Medulla oblongata (tissue), 1 donor: Measurements from ENCODE around the gene C9orf72.
A peak's percentile ranks its signal among the peaks of the same experiment; 100 is the strongest.

ENCODE experiments used
- DNase-seq: peaks from one replicate; pipeline ENCODE4 v3.0.0-alpha.2; 2015; ENCODE audit errors: extremely low spot score

Gene C9orf72

DNA sequence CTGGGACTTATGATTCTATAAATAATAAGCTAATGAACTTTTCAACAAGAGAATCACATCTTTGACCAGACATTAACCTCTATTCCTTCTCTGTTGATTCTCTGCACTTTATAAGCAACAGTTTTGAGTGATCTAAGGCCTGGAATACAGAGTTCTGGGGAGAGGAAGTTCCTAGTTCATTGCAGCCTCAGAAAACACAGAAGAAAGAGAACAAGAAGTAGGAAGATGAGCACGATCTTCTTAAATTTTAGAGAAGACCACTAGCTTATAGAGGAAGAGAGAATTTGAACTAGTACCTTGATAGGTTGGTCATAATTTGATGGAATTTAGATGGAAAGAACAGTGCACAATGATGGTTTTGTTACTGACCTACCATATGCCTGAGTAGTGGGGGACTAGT lies 8.5 kb upstream of the C9orf72 start:
- no peak for DNase-seq

DNA sequence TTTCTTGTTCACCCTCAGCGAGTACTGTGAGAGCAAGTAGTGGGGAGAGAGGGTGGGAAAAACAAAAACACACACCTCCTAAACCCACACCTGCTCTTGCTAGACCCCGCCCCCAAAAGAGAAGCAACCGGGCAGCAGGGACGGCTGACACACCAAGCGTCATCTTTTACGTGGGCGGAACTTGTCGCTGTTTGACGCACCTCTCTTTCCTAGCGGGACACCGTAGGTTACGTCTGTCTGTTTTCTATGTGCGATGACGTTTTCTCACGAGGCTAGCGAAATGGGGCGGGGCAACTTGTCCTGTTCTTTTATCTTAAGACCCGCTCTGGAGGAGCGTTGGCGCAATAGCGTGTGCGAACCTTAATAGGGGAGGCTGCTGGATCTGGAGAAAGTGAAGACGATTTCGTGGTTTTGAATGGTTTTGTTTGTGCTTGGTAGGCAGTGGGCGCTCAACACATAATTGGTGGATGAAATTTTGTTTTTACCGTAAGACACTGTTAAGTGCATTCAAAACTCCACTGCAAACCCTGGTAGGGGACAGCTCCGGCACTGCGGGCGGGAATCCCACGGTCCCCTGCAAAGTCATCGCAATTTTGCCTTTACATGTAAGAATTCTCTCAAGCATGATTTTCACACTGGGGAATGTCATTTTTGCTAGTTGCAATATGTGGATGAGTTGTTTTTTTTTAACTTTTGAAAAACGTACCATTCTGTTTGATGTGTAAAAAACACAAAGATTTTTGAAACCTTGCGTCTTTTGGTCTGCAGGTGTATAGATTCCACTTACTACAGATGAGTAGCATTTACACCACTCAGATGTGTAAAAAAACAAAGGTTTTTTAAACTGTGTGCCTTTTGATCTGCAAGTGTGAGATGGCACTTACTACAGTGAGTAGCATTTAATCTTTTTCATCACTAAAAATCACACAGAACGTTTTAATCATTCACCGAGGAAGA lies 631 bp upstream of the C9orf72 start:
- DNase-seq, result peak; percentile 99

DNA sequence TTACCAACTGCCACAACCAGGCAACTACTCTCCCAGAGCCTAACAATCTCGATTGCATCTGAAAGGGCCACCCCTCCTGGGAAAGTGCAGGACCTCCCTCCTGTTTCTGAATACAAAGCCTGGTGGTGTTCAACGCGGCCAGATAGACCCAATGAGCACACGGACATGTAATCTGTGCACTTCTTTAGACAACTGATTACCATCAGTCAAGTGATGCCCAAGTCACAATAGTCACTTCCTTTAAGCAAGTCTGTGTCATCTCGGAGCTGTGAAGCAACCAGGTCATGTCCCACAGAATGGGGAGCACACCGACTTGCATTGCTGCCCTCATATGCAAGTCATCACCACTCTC lies 739 bp downstream of the C9orf72 start:
- peak; percentile 84 for DNase-seq

DNA sequence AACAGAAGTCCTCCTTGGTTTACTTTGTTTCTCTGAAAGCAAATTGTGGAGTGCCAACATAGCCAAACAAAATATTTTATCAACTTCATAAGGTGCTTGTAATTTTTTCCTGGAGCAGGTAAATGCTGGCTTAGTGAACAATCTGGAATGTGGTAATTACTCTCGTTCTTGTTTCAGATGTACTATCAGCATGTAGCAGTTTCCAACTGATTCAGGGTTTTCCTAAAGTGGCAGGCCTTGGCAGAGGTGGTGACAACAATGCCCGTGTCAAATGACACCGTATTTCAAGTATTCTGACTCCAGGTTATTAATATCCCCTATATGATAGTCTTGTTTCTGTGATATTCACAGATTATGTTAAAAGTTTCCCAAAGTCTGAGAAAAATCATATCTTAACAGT lies 1.2 kb downstream of the C9orf72 start:
- peak; percentile 37 for DNase-seq

DNA sequence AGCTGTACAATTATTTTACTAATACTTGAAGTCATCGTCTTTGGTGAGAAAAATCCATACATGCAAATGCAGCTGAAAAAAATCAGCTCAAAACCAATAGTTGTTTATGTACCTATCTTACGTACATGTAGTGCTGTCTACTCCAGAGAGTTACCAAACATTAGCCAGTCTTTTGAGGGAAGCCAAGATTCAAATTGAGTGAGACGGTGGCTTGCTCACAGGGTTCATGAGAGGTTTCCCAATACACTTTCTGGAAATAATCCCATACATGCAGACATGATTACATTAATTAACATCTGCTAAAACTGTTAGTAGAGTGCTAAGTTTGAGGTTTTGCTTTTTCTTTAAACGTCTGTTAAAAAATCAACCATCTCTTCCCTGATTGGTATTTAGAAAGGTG lies 2.3 kb downstream of the C9orf72 start:
- DNase-seq, result no peak

DNA sequence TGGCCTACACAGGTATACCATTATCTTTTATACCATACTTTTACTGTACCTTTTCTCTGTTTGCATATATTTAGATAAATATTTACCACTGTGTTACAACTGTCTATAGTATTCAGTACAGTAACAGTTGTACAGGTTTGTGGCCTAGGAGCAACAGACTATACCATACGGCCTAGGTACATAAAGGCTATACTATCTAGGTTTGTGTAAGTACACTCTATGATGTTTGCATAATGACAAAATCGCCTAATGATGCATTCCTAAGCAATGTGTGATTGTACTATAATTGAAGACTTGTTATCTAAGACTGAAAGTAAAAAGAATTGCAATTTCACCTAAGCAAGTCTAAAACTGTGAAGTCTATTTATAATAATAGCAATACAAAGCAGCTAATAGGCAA lies 3.9 kb downstream of the C9orf72 start:
- DNase-seq, result no peak

DNA sequence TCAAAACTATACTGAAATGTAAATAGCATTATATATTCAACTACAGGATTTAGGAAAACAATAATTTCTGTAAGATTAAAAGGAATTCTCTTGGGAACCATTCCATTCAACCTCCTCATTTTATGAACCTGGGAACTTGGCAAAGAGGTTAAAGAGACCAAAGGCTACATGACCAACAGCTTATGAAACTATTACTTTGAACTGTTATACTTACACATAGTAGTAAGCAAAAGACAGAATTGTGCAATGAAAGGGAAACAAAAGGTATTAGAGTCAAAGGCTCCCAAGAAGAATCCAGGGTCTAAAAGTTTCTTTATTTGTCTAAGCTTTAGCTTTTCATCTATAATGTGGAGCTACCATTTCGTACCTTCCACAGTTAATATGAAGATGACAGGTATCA lies 7.2 kb downstream of the C9orf72 start:
- no peak for DNase-seq

DNA sequence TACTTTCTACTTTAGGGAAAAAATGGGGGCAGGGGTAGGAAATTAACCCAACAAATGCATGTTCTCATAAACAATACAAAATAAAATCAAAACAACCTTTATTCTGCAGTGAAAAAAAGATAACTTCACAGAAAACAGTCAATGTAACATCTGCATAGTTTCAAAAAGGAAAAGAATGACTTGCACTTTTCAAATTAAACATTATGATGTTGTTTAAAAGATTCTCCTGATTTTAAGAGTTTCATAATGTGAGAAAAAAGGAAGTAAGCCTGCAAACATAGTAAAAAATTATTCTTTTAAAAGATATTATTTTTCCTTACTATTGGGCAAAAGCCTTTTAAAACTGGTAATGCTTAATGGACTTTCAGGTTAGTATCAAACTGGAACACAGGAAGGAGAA lies 7.6 kb downstream of the C9orf72 start:
- DNase-seq, result no peak

DNA sequence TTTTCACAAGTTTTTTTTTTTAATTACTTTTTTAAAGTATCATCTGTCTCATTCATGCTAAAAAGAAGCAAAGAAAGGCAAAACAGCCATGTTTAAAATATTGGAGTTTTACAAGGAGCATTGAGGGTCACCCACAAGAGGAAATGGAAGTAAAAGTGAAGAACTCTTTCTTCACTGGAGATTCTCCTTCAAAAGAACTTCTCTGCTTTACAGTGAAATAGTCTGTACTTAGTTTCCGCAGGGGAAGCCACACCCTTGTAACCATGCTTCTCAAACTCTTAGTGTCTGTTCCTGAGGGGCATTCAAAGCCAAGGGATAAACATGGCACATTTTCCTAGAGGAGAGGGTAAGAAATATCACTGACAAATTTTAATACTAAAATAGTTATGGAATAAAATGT lies 8.6 kb downstream of the C9orf72 start:
- no peak for DNase-seq

DNA sequence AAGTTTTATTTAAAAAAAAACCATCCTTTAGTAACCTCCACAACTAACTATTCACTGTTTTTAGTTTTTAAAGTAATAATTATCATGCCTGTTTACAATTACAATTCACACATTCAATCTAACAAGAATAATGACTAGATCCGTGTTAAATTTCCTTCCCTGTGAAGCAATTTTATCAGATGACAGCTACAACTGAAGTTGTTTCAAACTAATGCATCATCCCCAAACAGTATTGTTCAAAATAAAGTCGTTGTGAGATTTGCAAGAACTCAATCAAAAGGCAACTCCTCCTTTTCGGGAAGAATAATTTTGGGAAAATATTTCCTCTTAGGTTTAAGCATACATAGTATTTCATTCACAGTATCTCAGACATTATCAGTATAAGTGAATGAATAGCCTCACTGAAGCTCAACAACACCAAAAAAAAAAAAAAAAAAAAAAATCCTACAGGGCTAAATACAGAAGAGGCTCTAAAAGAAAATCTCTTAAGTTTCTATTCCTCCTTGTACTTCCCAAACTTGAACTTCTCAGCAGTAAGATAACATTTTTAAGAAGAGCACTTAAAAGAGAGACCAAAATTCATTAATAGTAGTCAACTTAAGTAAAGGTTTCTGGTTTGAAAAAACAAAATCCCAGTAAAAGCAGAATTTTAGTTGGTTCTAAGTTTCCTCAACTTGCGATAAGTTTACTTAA lies 9.4 kb downstream of the C9orf72 start:
- DNase-seq, result no peak

DNA sequence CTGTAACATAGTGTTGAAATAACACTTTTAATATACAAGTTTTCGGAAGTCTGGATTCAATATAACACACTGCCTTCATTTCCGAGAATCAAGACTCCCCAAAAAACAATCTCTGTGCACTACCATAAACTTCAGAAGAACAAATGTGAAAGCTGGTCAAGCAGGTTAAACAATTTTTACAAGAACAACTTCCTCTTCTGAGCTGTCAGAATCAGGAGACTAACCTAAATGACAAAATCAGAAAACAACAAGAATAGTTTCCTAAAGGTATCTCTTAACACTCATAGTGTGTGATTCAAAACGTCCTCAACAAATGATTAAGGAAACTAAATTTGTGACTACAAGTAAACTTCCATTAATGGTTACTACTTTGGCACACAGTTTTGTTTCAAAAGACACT lies 11.6 kb downstream of the C9orf72 start:
- no peak for DNase-seq

DNA sequence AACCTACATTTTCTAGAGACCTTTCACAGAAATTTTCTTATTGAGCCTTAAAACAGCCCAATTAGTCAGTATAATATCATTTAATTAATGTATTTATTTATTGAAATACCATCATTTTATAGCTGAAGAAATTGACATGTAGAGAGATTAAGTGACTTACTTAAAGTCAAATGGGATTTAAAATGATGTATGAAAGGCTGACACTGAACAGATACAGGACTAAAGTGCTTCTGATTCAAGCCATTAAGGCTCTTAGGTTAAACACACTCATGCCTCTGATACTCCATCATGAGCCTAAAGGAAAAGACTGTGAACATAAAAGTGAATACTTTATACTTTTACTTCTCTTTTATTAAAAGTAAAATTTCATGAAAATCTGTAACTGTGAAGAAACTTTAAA lies 12.8 kb downstream of the C9orf72 start:
- no peak for DNase-seq

DNA sequence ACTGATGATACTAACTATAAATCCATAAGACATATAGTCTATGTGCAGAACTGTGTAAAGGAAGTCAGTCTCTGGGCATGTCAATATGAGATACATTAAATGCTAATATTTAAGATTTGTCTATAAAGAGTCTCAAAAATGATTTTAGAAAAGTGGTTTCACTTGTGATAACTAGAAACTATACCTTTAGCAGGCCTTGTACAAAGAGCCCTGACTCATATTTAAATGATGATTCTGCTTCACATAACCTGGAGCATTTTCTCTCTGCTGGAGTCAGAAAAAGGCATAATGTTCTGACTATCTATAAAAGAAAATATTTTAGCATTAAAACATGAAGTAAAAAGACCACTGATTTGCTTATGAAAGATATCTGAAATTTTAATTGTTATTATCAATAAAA lies 15.0 kb downstream of the C9orf72 start:
- DNase-seq, result no peak

DNA sequence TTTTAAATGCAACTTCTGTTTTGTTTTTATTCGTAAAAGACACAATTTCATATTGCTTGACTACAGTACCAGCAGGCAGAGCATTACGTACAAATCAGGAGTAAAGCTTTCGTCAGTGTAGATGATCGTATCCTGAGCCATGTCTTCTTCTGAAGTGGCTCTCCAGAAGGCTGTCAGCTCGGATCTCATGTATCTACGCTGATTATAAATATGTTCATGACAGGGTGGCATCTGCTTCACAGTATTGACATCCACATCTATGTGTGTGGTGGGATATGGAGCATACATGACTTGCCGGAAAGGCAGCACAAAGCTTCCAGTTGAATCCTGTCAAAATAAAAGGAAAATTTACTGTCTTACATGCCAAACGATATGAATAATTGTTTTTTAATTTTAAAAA lies 16.8 kb downstream of the C9orf72 start:
- no peak for DNase-seq

DNA sequence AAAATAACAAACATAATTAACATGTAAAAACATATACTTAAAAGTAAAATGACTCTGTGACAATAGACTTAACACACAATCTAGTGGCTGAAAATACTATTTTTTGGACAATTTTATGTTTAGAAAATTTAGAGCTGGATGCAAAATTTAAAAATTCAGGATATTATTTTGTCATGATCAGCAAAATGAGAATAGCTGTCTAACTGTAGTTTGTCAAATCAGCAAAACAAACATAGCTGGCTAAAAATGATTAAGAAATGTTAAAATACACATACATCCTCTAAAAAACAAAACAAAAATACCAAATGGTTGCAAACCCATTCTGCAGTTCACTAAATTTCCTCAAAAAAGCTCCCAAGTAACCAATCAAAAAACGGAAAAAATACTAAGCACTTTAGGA lies 18.6 kb downstream of the C9orf72 start:
- DNase-seq, result no peak

DNA sequence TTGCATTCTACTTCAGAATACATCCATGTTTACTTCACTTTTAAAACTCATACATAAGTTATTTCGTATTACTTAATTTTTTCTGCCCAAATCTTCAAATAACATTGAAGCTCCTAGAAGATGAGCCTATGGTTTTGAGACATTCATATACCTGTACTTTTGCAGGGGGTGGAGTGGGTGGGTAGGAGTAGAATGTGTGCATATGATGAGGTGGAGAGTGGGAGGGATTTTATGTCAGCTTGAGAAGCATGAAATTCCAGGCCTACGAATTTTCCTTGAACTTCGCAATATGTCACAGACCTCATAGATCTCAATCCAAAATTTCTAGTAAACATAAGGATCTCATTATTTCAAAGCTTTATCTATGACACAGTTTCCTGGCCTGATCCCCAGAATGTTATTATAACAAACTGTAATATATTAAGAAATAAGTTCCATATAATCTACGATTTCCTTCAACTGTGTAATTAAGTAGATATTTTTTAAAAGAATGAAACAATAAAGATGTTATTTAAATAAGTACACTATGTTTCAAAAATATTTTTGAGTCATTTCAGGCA lies 24.0 kb downstream of the C9orf72 start:
- DNase-seq, result no peak

DNA sequence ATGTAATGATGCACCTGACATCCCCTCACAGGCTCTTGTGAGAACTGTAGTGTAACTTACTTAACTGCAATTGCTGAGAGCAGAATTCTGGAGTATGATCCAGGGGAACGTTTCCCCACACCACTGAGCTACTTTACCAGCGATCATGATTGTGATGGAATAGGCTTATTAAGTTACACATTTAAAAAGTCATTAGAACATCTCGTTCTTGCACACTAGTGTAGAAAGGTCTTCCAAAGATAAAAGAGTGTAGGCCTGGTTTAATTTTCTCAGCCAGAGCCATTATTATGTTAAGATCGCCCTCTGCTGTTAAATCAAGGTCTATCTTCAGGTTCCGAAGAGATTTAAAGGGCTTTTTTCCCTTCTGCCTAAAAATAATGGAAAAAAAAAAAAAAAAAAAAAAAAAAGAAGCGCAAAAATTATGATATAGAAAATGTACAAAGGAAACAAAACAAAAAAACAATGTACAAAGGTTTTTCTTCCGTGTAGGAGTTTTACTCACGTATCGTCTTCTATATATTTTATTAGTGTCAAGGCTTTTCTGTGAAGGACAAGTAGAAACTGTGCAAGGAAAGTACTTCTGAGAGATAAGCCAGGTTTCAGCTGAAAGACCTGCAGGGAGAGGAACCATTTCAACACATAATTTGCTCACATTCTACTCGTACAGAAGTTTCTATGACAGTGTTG lies 25.1 kb downstream of the C9orf72 start:
- peak; percentile 81 for DNase-seq

DNA sequence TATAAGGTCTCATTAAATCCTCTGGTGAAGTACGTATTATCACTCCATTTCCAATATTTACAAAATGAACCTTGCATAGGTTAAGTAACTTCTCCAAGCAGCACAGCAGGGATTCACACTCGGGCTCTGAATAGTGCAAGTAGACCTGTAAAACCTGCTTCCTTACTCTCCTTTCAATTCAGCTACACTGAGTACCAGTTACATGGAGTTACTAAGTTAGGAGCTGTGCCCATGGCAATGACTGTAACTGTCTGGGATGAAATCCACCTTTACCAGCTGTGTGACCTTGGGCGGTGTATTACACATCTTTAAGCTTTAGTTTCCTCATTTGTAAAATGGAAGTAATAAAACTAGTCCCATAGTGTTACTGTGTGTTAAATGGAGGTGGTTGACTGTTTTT lies 27.8 kb downstream of the C9orf72 start:
- DNase-seq, result no peak

DNA sequence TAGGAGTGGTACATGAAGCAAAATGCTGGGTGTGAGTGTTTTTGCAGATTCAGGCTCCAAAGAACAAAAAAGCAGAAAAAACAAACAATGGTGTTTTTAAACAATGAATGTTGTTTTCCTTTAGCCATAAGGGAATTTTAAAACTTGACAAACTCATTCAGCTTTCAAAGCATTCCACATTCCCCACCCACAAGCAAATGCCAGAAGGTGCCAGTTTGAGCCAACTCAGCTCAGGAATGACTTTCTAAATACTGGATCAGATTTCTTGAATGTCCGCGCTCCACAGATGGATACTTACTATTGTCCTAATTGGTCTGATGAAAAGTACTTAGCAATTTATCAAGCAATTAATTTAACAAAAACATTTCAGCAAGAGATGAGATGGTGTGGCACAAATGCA lies 30.8 kb downstream of the C9orf72 start:
- DNase-seq, result no peak

DNA sequence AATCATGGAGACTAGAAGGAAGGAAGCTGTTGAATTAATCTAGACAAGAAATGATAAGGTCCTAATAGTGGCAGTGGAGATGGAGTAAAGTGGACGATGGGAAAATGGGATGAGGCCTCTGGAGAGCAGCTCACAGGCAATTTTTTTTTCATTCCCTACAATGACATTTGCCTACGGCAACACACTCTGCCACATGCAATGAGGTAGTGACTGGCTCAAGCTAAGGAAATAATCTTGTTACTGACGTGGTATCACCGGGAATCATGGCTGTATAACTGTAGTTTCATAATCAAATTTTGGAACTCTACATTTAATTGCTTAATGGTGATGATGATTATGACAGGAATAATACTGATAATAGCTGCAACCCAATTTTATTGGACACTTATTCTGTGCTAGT lies 31.5 kb downstream of the C9orf72 start:
- DNase-seq, result no peak

DNA sequence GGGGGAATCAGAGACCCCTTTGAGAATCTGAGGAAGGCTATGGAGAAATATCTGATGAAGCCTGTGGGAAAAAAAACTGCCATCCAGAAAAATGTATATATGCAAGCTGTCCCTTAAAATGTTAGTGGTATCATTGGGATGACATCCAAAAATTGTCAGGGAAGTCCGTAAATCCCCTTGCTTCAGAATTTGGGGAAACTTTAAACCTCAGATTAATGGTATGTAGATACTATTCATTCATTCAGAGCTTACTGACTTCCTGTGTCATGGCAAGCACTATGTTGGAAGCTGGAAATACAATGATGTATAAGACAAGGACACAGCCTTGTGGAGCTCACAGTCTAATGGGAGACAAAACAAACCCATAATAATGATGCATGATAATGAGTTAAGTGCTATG lies 32.8 kb downstream of the C9orf72 start:
- DNase-seq, result no peak
